GM19023 (cell line): ENCODE results near the gene C22orf15.

Experiments used
- ATAC-seq: cut with Tn5 transposase; IDR thresholded peaks from one replicate; pipeline ENCODE4 v1.9.1; 2021; ENCODE audit warnings: mild to moderate bottlenecking, moderate library complexity; ENCODE audit not compliant: unreplicated experiment

The C22orf15 gene

DNA sequence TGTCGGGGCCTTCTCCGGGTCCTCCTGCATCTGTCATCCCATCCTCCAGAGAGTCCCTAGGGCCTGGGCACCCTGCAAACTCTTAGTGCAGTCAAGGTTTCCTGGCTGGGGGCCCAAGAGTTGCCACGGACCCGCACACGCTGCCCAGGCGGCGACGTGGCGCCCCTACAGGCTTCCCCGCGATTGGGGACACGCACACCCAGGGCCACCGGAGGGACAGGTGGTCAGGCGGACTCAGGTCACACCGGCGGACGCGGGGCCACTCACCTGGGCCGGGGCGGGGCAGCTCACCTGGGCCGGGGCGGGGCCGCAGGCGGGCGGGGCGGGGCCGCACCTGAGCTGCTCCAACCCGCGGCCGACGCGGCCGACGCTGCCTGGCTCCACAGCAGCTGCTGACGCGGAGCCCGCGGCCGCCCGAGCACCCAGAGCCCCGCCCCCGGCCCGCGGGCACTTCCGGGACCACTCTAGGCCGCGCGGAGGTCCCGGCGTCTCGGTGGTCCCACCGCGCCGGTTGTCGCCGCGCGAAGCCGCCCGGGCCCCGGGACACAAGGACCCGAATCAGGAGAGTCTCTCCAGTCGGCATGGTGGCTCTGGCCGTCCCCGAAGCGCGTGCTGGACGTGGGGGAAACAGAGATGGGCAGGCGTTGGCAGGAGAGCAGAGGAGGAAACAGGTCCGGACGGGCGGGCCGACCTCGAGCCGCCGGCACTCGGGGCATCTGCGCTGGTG is 11.9 kb upstream of the C22orf15 start, which contains the start of gene ZNF70:
TSS of gene ZNF70 (minus strand) at position 399 of the 727 bp plus-strand sequence. CDS start 5,972 bp downstream, outside the sequence.
- ATAC-seq = peak; percentile 76

GRCh38 chr22:23751441-23751996 is 11.3 kb upstream of the C22orf15 start:
- ATAC-seq = no peak

- ATAC-seq = no peak
These were observed 10.6 kb upstream of the C22orf15 start for GRCh38 chr22:23752090-23752691.

DNA sequence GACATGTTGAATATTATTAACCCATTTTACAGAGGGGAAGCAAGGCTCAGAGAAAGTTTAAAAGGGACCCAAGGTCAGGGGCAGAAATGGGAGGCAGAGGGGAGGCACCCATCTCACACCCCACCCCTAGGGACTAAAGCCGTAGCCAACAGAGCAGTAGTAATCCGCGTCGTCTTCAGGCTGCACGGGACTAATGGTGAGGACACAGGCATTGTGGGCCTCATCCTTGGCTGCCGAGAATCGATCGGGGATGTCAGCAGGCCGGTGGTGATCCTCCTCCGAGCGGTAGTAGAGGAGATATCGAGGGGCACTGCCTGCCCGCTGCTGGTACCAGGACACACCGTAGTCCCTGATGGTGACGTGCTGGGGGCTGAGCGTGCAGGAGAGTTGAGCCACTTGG is 10.0 kb upstream of the C22orf15 start:
- no peak for ATAC-seq

DNA sequence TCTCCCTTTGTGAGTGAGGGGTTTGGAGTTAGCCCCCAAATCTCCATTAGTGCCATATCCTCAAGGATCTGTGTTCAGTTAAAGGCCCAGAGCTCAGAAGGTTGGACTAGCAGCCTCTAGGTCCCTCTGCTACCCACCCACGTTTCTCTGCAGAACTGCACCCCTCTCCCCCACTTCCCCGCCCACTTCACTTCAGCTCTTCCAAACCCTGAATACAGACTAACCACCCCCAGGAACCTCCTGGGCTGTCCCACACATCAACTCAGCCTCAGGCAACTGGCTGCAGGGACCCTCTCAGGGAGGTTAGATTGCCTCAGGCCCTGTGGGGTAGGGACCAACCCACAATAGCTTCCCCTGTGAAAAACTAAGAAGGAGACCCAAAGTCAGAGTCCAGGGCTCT is 9.4 kb upstream of the C22orf15 start:
- no peak for ATAC-seq

DNA sequence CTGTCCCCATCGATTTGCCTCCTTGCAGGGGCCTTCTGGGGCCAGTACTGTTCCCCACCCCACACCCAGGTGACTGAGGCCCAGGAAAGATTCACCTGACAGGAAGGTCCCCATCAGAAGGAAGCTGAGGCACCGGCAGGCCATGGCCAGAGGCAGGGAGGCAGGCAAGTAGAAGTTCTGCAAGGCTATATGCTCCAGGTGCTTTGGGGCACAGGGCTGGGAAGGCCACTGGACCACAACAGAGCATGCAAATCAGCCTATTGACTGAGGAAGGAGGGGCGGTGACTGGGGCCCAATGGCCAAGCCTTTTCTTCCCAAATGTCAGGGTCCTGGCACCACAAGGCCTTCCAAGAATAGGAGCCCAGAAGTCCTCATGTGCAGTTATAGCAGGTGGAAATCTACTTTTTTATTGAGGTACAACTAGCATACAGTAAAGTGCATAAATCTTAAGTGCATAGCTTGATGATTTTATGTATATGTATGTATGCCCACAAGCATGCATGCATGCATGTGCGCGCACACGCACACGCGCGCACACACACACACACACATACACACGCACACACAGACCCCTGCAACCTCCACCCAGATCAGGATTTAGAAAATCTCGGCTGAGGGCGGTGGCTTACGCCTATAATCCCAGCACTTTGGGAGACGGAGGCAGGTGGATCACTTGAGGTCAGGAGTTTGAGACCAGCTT is 8.4 kb upstream of the C22orf15 start, which contains the start of gene VPREB3:
TSS of gene VPREB3 (minus strand) at position 206 of the 700 bp plus-strand sequence. CDS start at position 144, 62 bp downstream.
- no peak for ATAC-seq

DNA sequence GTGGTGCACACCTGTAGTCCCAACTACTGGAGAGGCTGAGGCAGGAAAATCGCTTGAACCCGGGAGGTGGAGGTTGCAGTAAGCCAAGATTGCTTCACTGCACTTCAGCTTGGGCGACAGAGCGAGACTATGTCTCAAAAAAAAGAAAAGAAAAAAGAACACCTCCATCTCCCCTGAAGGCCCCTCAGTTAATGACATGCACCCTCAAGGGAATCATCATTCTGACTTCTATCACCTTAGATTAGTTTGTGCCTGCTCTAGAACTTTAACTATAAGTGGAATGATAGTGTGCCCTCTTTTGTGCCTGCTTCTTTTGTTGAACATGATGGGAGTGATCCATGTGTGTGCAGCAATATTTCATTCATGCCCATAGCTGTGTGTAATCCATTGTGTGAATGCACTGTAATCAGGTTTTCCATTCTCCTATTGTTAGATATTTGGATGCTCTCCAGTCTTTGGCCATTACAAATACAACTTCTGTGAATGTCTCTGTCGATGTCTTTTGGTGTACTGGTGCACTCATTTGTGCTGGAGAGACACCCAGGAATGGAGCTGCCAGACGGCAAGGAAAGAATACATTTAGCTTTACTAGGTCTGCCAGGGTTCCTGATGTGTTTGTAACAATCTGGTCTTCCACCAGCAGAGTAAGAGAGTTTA is 7.7 kb upstream of the C22orf15 start:
- ATAC-seq = no peak

DNA sequence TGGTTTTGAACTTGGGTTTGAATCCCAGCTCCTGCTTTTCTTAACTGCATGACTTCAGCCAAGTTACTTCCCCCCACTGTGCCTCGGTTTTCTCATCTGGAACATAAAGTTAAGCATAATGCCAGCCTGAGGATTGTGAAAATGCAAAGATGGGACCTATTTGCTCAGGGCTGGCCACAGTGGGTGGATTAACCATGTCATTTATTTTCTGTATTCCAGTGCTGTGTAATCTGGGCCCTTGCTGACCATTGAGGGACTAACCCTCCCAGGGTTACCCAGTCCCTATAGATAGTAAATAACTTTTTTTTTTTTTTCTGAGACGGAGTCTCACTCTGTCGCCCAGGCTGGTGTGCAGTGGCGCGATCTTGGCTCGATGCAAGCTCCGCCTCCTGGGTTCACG is 7.1 kb upstream of the C22orf15 start:
- ATAC-seq = no peak

DNA sequence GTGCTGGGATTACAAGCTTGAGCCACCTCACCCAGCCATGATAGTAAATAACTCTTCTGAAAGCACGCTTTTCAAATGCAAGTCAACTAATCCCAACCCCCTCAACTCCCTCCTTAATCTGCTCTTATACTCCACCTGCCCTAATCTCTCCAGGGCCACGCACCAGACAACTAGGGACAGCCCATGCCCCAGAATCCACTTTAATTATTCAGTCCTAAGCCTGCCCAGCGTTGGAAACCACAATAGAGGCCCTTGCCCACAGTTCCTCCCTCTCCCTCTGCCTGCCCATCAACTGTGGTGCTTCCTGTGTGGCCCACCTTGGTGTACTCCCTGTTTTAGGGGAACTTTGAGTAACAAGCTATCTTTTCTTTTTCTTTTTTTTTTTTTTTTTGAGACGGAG is 5.9 kb upstream of the C22orf15 start:
- no peak for ATAC-seq

DNA sequence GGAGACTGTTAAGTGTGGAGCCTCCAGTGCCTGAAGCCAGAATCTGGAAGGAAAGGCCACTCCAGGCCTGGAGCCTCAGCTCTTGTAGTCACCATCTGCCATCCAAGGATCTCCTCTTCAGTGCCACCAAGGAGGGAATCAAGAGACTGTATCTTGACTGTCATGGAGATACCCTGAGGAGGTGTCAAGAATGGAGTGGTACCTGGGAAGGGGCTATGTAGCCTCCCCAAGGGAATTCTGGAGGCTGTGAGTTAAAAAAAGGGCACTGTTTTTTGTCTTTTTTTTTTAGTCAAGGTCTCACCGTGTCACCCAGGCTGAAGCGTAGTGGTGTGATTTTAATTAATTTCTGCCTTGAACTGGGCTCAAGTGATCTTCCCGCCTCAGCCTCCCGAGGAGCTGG is 3.2 kb upstream of the C22orf15 start:
- ATAC-seq = no peak

GRCh38 chr22:23760056-23760455 is 2.7 kb upstream of the C22orf15 start:
- no peak for ATAC-seq

- ATAC-seq = no peak
These were observed 772 bp downstream of the C22orf15 start for GRCh38 chr22:23763579-23763945.

DNA sequence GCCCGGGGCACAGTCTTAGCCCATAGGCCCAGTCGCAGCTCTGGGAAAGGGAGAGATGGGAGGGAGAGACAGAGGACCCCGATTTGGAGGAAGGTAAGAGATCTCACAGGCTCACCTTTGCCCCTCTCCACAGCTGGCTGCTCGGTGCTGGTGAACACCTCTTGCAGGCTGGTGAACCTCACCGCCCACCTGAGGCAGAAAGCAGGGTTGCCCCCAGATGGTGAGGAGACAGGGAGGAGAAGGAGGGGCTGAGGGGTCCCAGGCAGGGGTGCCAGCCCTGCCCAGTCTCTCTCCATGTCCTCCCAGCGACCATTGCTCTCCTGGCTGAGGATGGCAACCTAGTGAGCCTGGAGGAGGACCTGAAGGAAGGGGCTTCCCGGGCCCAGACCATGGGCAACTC is 1.2 kb downstream of the C22orf15 start:
- no peak for ATAC-seq

- ATAC-seq = no peak
These were observed 2.4 kb downstream of the C22orf15 start for GRCh38 chr22:23764899-23765881.

DNA sequence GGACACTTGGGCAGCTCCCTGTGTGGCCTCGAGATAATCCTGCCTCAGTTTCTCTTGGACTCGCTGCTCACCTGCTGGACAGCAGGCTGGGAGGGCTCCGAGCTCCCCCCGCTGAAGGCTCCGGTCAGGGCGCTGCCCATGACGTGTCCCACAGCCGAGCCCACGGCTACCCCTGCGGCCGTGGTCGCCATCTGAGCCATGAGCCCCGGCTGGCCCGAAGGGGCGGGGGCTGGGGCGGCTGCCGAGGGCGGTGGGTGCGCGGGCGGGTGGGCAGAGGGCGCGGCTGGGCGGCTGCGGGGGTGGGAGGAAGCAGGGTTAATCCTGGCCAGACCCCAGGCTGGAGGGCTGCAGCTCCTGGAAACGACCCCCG is 4.5 kb downstream of the C22orf15 start:
- ATAC-seq = no peak

DNA sequence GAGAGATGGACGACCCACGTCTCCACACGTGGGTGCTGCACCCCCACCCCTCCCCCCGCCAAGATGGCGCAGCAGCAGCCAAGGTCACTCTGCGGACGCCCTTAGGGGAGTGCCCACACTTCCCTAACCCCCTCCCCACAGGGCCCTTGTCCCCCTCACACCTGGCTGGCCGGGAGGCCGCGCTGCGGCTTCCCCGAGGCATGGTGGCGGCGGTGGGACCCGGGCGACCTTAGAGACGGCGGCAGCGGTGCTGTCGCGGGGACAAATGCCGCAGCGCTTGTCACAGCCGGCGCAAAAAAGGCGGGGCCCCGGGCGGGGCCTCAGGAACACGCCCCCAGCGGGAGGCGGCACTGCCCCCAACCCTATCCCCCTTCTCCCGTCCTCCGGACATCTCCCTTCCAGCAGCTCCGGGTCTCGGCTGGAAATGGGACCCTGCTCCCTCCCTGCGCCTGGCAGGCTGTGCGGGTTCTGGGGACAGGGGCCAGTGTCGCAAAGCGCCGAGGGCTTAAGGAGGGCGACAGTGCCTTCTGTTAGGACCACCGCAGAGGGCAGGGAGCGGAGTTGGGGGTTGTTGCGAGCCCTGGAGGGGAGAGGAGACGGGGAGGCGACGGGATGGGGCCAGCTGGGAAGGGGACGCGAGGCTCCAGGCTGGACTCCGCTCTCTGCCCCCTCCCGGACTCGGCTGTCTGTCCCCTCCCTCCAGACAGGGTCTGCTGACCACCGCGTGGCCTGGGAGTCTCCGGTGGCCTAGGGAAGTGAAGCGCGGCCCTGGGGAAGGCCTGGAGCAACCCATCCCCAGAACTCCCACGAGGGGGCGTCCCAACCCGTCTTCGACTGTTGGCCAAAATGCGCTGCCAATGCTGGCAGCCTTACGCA is 5.1 kb downstream of the C22orf15 start, which contains the start of gene CHCHD10:
TSS of gene CHCHD10 (minus strand) at position 300 of the 876 bp plus-strand sequence. CDS start at position 202, 98 bp downstream.
- ATAC-seq = peak; percentile 48

DNA sequence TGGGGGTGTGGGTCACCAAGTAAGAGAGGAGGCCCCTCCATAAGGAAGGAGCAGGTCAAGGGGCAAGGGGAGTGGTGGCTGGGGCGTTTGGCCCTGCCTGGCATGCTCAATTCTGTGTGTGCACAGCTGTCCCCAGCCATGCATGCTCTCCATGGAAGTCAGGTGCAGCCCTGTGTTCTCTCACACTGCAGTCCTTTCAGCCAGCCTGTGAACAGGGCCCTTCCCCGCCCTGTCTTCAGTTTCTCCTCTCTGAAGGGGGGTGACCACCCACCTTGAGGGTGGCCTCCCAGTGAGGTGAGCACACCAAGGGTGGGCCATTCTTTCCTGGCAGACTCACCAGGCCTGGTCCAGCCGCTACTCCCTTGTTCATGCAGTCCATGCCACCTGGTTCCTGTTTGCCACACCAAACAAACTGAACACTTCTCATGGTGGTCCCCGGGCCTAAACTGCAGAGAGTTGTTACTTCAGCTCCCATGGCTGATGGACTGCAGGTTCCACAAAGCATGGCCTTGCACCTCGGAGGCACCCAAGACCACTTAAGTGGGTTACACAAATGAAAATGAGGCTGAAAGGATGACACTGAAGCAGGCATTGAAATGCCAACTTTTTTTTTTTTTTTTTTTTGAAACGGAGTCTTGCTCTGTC is 6.7 kb downstream of the C22orf15 start:
- no peak for ATAC-seq

DNA sequence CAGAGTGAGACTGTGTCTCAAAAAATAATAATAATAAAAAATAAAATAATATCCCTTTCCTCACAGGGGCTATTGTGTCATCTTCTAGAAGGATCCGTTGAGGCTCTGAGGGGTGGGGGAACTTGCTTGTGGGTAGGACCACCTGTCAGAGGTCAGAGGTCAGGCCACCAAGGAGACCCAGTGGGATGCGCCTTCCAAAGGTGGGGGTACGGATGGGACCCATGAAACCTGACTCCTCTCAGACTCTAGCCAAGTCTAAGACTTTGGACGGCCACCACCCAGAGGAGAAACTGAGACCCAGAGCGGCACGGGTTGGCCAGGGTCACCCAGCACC is 9.5 kb downstream of the C22orf15 start:
- ATAC-seq = no peak
